Stimulated activated CD8-positive, alpha-beta memory T cell treated with anti-CD3 and anti-CD28 coated beads, Interleukin-12 subunit alpha, Interleukin-12 subunit beta, amount 100 ng/mL, for 24 hours (primary cell): ENCODE measurements around the gene AHNAK.
"Not testable (repeated sequence)": the region's sequence is repeated elsewhere in the genome, so short reads cannot be mapped to it uniquely, and the experiment has no call there.

ENCODE experiments used
- DNase-seq: peaks from one replicate; pipeline ENCODE4 v3.0.0-alpha.2; 2020; ENCODE audit errors: extremely low read depth

The AHNAK gene, protein sequence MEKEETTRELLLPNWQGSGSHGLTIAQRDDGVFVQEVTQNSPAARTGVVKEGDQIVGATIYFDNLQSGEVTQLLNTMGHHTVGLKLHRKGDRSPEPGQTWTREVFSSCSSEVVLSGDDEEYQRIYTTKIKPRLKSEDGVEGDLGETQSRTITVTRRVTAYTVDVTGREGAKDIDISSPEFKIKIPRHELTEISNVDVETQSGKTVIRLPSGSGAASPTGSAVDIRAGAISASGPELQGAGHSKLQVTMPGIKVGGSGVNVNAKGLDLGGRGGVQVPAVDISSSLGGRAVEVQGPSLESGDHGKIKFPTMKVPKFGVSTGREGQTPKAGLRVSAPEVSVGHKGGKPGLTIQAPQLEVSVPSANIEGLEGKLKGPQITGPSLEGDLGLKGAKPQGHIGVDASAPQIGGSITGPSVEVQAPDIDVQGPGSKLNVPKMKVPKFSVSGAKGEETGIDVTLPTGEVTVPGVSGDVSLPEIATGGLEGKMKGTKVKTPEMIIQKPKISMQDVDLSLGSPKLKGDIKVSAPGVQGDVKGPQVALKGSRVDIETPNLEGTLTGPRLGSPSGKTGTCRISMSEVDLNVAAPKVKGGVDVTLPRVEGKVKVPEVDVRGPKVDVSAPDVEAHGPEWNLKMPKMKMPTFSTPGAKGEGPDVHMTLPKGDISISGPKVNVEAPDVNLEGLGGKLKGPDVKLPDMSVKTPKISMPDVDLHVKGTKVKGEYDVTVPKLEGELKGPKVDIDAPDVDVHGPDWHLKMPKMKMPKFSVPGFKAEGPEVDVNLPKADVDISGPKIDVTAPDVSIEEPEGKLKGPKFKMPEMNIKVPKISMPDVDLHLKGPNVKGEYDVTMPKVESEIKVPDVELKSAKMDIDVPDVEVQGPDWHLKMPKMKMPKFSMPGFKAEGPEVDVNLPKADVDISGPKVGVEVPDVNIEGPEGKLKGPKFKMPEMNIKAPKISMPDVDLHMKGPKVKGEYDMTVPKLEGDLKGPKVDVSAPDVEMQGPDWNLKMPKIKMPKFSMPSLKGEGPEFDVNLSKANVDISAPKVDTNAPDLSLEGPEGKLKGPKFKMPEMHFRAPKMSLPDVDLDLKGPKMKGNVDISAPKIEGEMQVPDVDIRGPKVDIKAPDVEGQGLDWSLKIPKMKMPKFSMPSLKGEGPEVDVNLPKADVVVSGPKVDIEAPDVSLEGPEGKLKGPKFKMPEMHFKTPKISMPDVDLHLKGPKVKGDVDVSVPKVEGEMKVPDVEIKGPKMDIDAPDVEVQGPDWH (N-terminal part only)

DNA sequence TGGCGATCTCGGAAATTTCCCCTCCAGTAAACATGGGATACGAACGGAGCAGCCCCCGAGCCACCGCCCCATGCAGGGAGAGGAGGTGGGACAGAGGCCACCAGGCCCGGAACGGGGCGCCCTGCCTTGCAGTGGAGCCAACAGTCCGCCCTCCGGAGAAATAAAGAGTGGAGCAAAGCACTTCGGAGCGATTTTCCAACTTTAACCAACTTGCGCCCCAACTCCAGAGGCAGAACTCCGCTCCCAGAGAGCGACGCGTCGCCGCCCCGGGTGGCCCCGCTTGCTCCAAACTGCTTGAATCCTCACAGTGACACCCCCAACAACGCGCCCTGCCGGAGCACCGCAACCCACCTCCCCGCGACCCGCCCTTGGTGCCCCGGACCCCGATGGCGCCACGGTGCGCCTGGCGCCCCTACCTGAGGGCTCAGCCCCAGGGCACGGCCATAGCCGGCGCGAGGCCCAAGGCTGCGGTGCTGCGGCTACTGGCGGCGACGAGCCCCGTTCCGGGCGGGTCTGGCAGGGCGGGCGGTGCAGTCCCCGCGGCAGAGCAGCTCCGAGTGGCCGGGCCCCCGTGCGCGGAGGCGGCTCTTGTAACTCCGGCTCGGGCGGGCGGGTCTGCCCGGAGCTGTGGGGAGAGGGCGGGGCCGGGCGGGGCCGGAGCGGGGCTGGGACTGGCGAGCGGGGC, at the start of gene AHNAK:
AHNAK (minus strand) TSS at position 563 of the 685 bp plus-strand sequence. CDS start 10,708 bp downstream, outside the sequence.
- DNase-seq = no peak

DNA sequence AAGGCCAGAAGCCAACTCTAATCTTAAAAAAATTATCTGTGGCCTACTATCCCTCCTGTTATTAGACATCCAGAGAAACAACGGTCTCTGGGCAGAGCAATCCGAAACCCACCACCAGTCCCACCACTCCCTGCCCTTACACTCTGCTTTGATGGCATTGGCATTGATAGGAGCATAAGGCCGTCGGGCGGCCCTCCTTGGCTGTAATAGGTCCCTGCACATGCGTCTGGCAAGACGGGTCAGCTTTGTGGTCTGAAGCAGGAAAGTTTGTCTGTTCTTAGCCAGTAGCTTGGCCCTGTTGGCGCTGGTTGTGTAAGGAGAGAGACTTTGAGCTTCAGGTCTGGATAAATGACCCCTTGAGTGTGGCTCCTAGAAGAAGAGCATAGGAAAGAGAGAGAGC, 48.5 kb upstream of the AHNAK start:
- DNase-seq = no peak

DNA sequence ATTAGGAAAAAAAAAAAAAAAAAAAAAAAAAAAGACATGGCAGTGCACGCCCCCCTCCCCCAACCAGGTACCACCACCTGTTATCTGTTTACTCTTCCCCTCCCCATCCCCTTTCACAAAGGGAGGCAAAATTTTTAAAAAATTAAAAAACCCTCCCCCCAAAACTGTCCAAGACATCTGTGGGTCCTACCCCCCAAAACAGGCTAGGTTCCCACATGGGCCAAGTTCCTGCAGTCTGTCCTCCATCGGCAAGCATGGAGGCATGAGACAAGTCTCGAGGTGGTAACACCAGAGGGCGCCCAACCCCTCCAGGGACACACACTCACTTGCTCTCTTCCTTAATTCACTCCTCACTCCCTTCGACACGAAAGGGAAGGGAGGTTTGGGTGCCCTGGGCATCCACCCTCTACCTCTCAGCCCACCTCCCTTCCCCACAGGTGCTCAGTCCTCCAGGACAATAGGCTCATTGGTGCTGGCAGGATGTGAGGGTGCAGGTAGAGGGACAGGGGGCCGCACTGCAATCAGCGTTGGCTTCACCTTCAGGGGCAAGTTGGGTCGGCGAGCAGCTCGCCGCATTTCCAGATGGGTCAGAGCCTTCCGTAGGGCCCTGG, 46.9 kb upstream of the AHNAK start:
- no peak for DNase-seq

DNA sequence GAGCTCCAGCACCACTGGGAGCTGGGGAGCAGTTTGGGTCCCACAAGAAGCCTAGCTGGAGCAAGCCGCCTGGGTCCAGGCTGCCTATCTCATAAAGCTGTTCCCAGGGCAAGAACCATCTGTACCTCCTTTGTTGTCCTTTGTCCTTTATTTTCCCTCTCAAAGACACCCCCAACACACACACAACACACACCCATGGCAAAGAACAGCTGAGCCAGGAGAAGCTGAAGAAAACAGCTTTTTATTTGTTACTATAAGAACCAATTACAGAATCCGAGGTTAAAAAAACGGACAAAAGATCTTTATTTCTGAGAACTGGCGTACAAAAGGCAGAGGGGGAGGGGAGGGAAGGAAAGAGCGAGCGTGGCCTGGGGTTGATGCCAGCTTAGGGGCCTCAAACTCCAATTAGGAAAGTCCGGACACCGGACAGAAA, 46.4 kb upstream of the AHNAK start:
- no peak for DNase-seq

DNA sequence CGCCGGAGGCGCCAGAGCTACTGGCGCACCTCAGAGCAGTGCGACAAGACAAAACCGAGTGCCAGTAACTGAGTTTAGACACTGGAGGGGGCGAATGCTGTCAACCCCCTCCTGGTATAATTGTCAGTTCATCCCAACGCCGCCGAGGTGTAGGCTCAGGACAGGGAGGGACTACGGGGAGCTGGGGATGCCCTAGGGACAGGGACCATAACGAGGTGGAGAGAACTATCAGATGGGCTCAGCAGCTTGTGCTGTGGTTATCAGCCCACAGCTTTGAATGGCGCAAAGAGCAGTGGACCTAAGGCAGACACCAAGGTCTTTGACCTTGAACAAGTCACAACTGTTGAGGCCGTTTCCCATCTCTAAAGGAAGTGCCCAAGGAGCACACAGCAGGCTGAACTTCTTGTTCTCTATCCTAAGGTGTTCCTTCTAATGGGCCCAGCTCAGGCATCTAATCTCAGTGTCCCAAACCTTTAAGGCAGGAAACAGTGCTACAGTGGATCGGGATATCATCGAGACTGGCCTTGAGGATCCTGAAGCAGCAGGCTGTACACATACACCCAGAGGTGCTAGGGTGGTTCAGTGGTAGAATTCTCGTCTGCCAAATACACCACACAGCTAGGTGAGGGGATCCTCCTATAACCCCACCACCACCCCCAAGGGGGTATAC, 45.7 kb upstream of the AHNAK start:
- DNase-seq = no peak

DNA sequence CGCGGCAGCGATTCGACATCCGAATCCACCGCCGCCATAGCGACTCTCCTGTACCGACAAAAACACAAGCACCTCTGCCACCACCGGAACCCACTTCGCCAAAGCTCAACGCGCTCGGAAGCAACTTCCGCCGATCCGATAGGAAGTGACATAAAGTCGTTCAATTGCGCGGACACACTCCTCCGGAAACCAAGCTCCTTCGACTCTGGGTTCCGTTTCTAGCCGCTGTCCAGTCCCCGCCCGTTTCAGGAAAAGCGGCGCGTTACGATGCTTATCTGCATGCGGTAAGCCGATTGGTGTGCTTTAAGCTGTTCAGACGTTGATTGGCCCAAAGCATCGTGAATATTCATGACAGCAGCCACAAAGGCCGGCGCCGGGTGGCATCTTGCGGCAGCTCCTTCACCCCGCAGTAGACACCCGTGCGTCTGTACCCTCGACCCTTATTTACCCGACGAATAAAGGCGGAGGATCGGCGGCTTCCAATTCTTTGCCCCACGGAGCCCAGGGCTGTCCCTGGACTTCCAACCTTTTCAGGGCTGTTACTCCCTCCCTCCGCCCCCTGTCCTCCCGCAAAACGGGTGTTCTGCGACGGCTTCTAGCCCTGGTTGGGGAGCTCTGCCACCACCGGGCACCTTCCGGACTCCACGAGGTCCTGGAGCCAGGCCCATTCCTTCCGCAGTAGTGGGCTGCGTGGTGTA, 45.0 kb upstream of the AHNAK start, which contains the start of gene TUT1:
TUT1 (minus strand) TSS at position 76 of the 698 bp plus-strand sequence; CDS start at position 38, 38 bp downstream.
- peak; percentile 83 for DNase-seq

DNA sequence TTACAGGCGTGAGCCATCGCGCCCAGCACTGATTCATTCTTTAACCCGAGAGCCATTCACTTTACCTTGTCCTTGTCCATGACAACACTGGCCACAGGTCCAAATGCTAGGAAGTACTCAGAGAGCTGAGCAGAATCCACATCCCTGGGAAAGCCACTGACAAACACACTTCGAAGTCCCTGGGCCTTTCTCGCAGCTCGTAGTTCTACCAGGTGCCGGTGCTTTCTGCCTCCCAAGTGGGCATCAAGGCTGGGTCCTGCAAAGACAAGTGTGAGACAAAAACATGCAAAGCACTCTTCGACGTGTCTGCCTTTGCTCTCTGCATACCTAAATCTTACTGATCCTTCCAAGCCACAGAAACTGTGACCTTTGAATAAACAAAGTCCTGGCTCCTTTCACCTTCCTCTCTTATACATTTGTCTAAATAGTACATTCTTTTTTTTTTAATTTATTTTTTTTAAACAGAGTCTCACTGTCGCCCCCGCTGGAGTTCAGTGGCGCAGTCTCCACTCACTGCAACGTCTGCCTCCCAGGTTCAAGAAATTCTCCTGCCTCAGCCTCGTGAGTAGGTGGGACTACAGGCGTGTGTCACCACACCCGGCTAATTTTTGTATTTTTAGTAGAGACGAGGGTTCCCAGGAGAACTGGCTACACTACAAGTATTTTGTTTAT, 42.5 kb upstream of the AHNAK start:
- DNase-seq = no peak

DNA sequence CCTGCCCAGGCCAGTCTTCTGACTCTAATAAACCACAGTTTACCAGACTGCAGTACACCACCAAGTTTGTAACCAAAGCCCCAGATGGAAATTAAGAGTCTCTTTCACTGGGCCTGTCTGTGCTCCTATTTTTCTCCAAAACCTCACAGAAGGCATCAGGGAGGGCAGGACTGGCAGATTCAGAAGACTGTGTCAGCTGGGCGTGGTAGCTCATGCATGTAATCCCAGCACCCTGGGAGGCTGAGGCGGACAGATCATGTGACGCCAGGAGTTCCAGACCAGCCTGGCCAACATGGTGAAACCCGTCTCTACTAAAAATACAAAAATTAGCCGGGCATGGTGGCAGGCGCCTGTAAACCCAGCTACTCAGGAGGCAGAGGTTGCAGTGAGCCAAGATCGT, 38.8 kb upstream of the AHNAK start:
- not testable (repeated sequence) for DNase-seq

DNA sequence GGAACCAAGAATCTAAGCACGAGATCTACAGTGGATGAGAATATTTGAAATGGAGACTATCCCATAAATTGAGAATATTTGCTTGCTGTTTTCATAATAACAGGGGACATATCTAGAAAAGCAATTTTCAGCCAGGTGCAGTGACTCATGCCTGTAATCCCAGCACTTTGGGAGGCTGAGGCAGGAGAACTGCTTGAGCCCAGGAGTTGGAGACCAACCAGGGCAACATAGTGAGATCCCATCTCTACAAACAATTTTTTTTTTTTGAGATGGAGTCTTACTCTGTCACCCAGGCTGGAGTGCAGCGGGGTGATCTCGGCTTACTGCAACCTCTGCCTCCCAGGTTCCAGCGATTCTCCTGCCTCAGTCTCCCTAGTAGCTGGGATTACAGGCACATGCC, 35.1 kb upstream of the AHNAK start:
- DNase-seq = not testable (repeated sequence)

DNA sequence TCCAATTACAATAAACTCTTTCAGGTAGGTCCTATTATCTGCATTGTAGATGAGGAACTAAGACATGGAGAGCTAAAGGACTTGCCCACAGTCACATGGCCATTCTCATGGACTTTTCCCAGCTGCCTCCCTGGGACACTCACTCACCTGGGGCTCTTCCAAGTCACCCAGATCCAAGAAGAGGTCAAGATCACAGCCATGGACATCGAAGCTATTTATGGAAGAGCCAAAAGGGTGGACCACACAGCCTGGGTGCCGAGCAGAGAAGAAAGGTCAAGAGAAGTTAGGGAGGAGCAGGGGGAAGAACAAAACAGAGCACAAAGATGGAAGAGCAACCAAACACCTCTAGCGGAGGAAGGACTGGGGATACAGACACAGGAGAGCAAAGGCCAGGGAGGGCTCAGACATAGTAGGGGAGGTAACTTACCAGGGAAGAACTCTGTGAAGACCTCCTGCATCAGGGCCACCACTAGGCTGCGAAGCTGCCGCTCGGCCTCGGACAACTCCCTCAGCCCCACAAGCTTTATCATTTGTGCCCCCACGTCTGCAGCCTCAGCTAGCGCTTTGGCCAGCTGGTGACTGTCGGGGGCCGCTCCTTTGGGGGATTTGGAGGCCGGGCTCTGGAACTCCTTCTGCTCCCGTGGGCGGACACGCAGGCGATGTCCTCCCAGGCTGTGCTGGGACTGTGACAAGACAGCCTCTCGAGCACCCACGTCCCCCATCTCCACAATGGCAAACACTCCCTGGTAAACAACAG, 34.5 kb upstream of the AHNAK start:
- DNase-seq = no peak

DNA sequence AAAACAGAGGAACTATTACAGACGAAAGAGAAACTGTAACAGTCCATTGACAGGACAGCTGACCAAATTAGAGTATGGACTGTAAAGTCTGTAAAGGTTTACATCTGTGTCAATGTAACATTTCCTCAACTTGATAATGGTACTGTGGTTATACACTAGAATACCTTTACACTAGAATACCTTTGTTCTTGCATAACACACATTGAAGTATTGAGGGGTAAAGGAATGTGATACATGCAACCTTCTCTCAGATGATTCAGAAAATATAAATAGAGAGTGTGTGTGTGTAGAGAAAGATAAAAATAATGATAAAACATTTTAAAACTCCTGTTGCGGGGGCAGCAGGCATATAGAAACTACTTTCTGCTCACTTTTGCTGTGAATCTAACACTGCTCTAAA, 32.6 kb upstream of the AHNAK start:
- no peak for DNase-seq

DNA sequence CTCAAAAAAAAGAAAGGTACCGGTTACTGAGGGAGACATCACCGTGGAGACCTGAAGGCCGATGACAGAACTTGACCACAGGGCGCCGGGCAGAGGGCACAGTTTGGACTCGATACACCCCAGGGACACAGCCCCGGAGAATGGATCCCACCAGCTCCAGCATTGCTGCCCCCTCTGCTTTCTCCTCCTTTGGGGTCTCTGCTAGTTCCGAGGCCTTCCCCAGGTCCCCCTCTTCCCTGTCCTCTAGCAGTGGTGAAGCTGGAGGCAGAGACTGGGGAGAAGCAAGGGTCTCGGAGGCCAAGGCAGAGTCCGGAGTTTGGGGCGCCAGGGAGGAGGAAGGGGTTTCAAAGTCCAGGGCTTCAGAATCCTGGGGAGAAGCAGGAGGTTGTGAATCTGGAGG, 31.9 kb upstream of the AHNAK start:
- no peak for DNase-seq

DNA sequence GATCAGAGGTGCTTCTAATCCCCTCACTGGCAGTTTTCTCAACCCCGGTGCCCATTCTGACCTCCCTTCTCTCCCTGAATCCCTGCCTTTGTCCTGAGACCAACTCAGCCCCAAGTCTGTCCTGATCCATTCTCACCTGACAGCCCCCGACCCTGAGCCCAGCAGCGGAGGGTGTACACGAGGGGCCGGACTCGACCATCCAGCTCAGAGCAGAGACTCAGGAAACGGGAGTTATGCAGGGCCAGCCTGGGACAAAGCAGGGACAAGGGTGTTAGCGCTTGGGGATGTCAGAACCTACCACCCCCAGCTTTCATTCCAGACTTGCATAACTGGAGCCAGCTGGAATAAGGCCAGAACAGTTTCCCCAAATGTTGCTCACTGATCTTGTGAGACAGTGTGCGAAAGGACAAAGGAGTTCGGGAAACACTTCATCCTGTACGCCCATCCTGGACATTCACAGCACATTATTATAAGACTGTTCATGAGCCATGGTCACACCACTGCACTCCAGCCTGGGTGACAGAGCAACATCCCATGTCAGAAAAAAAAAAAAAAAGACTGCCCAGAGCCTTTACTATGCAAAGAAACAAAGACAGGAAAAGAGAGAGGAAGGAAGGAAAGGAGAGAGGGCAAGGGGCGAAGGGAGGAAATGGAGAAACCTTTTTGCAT, 30.6 kb upstream of the AHNAK start:
- no peak for DNase-seq

DNA sequence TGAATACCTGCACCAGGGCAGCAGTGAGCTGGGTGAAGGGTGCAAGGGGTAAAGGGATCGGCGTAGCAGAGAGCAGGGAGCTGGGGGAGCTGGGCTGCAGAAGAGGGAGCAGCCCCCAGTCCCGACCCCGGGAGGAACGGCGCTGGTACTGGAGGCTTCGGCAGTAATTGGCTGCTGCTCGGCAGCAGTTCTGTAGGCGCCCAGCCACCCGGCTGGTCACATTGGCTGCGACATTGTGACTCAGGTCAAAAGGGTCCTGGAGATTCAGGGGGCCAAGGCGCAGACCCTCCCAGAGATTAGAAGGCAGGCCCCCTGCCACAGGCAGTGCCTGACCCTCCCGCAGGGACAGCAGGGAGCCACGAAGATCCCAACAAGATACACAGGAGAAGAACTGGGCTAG, 29.2 kb upstream of the AHNAK start:
- DNase-seq = no peak

DNA sequence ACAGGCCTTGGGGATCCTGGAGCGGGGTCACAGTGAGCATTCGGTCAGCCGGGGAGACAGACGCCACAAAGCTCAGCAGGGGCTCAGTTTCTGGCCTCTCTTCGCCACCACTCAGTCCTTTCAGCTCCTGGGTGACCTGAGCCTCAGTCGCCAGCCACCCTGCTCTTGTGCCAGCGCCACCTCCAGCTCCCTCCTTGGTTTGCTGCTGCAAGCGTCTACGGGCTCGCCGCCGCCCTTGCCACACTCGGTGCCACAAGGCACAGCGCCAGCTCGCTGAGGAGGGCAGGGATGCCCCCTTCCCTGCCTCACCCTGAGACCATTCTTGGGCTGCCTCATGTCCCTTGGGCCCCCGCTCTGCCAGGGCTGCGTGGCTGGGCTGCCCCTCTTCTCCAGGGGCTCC, 28.6 kb upstream of the AHNAK start:
- DNase-seq = no peak

DNA sequence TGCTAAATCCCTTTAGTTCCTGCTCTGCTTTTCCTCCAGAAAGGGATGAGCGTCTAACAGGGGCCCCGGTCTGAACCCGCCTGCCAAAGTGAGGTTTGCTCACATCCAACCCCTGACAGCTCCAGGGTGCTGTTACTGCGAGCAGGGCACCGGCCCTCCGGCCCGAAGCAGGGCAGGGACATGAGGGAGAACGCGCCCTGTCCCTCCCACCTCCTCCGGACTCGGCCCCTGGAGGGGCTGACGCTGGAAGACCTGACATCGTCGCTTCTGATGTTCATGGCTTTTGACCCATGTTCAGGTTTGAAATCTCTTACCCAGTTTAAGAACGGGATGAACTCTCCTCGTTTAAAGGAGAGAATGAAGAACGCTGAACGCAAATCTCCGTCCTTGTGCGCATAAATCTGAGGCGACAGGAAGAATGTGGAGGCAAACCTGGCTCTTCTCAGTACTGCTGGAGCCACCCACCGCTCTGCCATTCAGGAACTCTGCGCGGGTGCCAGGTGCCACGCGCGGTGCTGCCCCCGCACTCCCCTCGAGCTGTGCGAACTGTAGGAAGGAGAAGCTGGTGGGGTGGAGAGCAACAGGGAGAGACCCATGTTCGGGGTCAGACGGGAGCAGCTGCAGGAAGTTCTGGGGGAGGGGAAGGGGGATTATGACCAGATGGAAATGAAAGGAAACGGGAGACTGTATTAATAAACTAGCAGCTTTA, 27.9 kb upstream of the AHNAK start:
- no peak for DNase-seq
